HG02588 (cell line): ENCODE results near the gene TP73.
A peak's percentile ranks its signal among the peaks of the same experiment; 100 is the strongest.
"Not testable (repeated sequence)": the region's sequence is repeated elsewhere in the genome, so short reads cannot be mapped to it uniquely, and the experiment has no call there.

Experiments
- ATAC-seq: cut with Tn5 transposase; IDR thresholded peaks from one replicate; pipeline ENCODE4 v1.9.1; 2021; ENCODE audit warnings: mild to moderate bottlenecking, moderate library complexity; ENCODE audit not compliant: unreplicated experiment

TP73 gene

GRCh38 chr1:3740752-3741151 is 88.4 kb downstream of the TP73 start:
- no peak for ATAC-seq

DNA sequence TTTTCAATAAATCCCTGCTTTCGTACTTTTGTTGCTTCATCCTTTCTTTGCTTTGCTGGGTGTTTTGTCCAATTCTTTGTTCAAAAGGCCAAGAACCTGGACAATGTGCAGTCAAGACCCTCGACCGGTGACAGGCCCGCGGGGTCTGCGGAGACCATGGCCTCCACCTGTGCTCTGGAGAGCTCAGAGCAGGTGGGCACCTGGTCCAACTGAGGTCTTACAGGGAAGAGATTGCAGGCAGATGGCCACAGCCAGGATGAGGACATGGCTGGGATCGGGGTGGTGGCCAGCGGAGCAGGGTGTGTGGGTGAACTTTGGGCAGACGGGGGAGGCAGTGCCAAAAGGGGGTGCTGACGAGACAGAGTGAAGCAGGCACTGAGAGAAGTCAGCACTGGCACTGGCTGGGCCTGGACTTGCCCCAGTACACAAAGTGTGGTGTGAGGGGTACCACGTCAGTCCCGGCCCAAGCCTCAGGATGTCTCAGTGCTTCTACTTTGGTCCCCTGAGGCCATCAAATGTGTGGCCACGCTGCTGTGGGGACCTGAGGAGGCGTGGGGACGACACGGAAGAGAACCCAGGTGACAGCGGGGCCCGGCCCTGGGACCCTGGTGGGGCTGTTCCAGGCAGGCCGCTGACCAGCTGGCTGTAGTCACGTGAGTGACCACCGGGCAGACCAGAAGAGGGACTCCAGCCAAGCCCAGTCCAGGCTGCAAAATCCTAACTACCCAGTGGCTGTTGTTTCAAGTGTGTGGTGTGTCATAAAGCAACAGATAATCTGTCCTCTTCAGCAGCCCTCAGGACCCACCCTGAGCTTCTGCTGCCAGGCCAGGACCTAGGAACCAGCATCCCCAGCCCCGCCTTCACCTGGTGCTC is 89.5 kb downstream of the TP73 start:
- no peak for ATAC-seq

GRCh38 chr1:3742439-3743298 is 90.4 kb downstream of the TP73 start:
- ATAC-seq: no peak

DNA sequence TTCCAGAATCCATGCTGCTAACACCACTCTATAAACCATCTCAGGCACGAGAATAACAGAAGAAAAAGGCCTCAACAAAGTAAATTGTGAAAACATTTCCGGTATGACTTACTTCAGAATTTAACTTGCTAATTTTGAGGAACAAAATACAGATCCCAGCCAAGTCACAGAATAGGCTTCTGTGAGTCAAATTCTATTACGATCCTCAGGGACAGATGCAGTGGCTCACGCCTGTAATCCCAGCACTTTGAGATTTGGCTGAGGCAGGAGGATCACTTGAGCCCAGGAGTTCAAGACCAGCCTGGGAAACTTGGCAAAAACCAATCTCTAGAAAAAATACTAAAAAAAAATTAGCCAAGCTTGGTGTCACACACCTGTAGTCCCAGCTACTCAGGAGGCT is 91.1 kb downstream of the TP73 start:
- ATAC-seq: no peak

GRCh38 chr1:3743826-3744225 is 91.5 kb downstream of the TP73 start:
- ATAC-seq: no peak

GRCh38 chr1:3744646-3745045 is 92.3 kb downstream of the TP73 start:
- no peak for ATAC-seq

GRCh38 chr1:3745071-3745470 is 92.8 kb downstream of the TP73 start:
- no peak for ATAC-seq

DNA sequence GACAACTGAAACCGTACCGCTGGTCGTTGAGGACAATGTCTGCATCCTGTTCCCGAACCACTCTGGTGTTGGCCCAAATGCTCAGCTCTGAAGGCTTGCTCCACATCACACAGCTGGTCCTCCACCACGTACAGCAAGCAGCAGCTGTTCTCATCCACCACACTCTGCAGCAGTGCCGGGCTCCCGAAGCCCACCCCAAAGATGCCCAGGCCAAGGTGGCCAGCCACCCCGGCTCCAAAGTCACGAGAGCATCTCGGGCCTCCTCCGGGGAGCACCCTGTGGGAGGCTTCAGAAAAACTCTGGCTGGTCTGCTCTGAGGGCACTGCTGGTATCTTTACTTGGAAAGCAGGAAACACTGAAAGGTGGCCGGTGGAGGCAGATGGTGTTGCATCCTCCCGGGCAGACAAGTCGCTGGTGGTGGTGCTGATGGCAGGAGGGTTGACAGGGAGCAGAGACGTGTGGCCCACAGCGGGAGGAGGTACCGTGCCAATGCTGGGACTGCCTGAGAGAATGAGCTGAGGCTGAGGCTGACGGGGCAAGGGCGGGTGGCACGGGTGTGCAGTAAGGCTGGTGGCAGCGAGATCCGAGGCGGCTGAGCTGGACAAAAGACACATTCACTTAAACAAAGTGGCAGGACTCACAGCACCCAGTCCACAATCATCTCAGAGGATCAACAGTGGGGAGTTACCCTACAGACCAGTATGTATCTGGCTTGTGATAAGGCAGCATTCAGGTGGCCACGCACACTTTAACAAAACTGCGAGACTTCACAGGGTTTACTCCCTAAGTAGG is 93.5 kb downstream of the TP73 start:
- no peak for ATAC-seq

DNA sequence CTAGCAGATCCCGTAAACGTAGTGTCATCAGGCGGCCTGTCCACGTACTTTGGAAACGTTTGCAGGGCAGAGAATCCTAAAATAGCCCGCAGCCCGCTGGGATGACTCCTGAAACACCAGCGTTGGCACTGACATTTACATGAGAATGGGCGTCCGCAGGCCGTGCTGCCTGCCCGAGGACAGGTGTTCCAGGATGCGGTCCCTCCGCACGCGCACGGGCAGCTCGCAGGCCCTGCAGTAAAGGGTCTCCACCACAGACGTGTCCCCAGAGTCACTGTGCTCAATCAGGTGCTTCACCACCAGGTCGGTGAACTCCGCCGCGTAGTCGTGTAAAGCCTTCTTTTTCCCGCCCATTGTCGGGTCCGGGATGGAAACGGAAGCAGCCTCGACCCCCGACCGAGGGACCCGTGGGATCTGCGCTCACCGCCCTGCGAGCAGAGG is 94.1 kb downstream of the TP73 start:
- ATAC-seq: no peak

GRCh38 chr1:3746830-3747521 is 94.7 kb downstream of the TP73 start:
- peak; percentile 70 for ATAC-seq

- no peak for ATAC-seq
Observed at GRCh38 chr1:3747522-3747848, 95.2 kb downstream of the TP73 start.

DNA sequence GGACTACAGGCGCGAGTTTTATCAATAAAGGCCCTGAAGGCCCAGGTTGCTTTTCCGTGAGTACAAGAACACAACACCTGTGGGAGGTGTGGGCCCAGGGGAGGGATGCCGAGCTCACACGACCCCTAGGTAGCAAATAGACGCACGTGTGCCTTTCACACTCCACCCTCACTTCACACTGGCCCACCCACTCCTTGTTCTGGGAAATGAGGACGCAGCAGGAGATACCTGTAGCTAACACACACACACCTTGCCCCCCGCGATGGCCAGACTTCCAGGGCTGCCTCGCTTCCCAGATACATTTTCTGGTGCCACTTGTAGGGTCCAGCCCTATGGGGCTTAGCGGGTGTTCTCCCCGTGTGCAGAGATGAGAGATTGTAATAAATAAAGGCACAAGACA is 95.6 kb downstream of the TP73 start:
- no peak for ATAC-seq

DNA sequence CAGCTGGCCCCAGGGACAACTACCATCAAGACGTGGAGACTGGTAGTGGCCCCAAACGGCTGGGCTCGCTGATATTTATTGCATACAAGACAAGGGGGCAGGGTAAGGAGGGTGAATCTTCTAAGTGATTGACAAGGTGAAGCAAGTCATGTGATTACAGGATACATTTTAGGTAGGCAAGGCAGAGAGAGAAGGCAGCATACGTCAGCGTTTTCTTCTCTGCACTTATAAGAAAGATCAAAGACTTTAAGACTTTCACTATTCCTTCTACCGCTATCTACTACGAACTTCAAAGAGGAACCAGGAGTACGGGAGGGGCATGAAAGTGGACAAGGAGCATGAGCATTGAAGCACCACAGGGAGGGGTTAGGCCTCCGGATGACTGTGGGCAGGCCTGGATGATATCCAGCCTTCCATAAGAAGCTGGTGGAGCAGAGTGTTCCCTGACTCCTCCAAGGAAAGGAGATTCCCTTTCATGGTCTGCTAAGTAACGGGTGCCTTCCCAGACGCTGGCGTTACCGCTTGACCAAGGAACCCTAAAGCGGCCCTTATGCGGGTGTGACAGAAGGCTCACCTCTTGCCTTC is 96.1 kb downstream of the TP73 start:
- not testable (repeated sequence) for ATAC-seq

GRCh38 chr1:3749512-3749911 is 97.2 kb downstream of the TP73 start:
- ATAC-seq: no peak

- ATAC-seq: no peak
Observed at GRCh38 chr1:3750741-3751140, 98.4 kb downstream of the TP73 start.

DNA sequence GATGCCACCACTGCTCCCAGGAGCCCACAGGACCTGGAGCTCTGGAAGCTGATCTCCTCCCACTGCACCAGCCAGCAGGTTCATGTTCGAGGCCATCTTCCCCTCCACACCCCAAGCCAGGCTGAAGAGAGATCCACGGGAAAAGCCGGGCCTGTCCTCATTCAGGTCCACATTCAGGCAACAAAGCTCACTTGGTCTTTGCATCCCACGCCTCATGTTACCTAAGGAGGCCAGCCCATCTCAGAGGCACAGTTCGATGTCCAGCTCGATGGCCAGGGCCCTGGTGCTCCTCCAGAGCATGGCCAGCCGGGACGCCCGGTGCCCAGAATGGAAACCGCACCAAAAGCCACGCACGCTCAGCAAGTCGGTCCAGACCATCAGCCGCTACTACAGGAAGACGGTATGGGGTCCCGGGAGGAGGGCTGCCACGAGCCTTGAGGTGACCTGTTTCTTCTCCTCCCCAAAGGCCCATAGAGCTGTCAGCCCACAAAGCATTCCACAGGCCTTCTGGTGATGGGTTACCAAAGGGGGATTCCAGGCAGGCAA is 100.2 kb downstream of the TP73 start, which contains the start of gene CCDC27:
Gene CCDC27 (plus strand): TSS at position 51 of the 546 bp plus-strand sequence. CDS start 32 bp downstream, at position 83.
- ATAC-seq: no peak

GRCh38 chr1:3753656-3754454 is 101.5 kb downstream of the TP73 start:
- ATAC-seq: no peak

- ATAC-seq: no peak
Observed at GRCh38 chr1:3756394-3756793, 104.1 kb downstream of the TP73 start.

- ATAC-seq: no peak
Observed at GRCh38 chr1:3759164-3759563, 106.8 kb downstream of the TP73 start.
